GM19324 (cell line): Measurements from ENCODE around the gene LARP6.
A peak's percentile ranks its signal among the peaks of the same experiment; 100 is the strongest.
"Not testable (repeated sequence)": the region's sequence is repeated elsewhere in the genome, so short reads cannot be mapped to it uniquely, and the experiment has no call there.

ENCODE experiments used
- ATAC-seq: cut with Tn5 transposase; IDR thresholded peaks from one replicate; pipeline ENCODE4 v1.9.1; 2021; ENCODE audit warnings: mild to moderate bottlenecking, moderate library complexity; ENCODE audit not compliant: unreplicated experiment, low FRiP score

The LARP6 gene

DNA sequence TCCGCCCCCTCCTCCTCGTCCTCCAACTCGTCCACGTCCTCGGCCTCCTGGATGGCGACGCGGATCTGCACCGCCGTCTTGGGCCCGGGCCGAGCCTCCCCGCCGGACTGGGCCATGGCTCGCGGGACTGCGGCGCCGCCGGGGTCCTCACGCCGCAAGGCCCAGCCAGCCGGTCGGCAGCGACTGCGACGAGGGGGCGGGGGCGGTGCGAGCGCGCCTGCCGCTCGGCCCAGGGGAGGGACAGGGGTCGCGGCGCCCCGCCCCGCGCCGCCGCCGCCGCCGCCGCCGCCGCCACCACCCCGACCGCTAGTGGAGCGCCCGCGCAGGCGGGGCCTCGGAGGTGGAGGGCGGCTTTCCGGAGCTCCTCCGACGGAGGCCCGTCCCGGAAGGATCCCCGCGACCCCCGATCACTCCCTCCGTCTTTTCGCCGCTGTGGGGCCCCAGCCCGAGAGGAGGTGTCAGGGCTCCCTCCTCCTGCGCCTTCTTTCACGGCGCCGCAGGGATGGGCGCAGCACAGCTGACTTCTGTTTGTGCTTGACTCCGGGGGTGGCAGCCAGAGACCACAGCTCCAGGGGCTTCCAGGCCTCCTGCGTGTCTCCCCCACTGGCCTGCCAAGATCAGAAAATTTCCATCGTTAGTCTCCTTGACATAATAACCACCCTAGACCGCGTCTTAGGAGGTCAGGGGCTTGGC is at the start of gene LARP6:
LARP6 (minus strand) TSS at position 185 of the 693 bp plus-strand sequence; CDS start at position 116, 69 bp downstream.
- ATAC-seq = no peak

- no peak for ATAC-seq
These were observed 48.1 kb upstream of the LARP6 start for GRCh38 chr15:70902107-70902506.

DNA sequence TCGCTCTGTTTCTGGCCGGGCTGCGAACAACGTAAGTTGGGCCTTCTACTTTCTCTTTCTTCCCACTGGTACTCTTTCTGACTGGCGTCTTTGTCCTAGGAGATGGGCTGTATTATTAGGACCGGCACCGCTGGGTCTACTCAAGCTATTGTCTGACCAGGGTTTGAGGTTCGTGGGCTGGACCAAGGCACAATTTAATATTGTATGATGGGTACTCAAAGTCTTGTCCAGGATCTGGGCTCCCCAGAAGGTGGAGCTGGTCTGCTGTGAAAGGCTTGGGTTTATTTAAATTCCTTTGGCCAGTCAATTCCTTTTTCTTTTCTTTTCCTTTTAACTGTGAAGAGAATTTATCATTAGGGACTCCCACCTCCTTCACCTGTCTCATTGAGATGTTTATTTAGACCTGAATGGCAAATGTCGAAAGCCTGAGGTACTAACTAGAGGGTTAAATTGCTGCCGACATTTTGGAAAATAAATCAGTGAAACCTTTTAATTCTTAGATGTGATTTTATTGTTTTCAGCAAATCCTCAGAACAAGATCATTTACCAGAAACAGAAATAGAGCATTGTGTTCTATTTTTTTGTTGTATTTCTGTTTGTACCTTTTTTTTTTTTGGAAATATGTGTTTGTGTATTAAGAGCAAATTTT is 39.1 kb upstream of the LARP6 start:
- peak; percentile 21 for ATAC-seq

GRCh38 chr15:70892002-70892911 is 38.3 kb upstream of the LARP6 start, which contains the start of the genes LRRC49 and THAP10:
LRRC49 (plus strand) TSS chr15:70892826; CDS start chr15:70892895, 69 bp downstream.
THAP10 (minus strand) TSS chr15:70892433; CDS start chr15:70892272, 161 bp downstream.
- ATAC-seq = peak; percentile 72

DNA sequence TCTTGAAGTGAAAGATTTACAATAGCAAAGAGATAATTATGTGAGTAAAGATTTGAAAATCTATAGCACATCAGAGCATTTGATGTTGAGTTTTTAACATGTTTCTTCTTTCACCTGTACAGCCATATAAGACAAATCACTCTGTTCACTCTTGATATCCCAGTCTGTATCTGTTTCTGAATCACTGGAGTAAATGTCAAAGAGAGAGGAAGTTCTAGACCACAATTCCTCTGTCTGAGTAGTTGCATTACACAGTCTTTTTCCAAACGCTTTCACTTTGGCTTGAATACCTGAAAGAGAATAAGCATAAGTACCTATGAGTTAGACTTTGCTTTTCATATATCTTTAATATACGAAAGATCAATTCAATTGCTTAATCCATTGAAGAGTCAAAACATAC is 28.4 kb upstream of the LARP6 start:
- no peak for ATAC-seq

DNA sequence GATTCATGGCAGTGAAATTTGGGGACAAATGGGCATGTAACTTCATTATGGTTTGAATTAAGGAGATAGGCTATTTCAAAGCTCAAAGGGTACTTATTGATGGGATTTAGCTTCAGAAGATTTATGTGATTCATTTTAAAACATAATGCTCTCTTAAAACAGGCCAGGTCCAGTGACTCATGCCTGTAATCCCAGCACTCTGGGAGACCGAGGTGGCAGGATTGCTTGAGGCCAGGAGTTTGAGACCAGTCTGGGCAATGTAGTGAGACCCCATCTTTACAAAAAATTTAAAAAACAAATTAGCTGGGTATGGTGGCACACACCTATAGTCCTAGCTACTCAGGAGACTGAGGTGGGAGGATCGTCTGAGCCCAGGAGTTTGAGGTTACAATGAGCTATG is 26.8 kb upstream of the LARP6 start:
- no peak for ATAC-seq

GRCh38 chr15:70879401-70879800 is 25.4 kb upstream of the LARP6 start:
- ATAC-seq = no peak

- ATAC-seq = no peak
These were observed 22.7 kb upstream of the LARP6 start for GRCh38 chr15:70876683-70877082.

DNA sequence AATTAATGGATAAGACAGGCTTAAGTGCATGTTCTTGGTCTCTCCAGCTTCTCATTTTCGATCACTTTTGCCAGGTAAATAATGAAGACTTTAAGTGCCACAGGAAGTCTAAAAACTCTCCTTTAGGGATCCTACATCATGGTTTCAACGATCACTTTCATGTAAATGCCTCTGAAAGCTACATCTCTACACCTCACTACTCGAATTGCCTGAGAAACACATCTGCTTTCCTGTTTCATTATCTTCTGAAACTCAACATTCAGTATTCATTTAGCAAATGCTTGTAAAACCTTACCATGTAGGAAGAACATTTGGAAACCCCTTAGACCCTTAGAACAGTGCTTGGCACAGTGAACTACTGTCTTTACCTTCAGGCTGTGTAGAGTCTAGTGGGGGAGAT is 22.1 kb upstream of the LARP6 start:
- no peak for ATAC-seq

GRCh38 chr15:70875001-70875782 is 21.2 kb upstream of the LARP6 start:
- no peak for ATAC-seq

GRCh38 chr15:70873232-70874054 is 19.5 kb upstream of the LARP6 start:
- no peak for ATAC-seq

DNA sequence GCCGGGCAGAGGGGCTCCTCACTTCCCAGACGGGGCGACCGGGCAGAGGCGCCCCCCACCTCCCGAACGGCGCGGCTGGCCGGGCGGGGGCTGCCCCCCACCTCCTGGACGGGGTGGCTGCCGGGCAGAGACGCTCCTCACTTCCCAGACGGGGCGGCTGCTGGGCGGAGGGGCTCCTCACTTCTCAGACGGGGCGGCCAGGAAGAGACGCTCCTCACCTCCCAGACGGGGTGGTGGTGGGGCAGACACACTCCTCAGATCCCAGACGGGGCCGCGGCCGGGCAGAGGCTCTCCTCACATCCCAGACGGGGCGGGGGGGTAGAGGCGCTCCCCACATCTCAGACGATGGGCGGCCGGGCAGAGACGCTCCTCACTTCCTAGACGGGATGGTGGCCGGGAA is 17.5 kb upstream of the LARP6 start:
- ATAC-seq = not testable (repeated sequence)

GRCh38 chr15:70870051-70870450 is 16.1 kb upstream of the LARP6 start:
- ATAC-seq = no peak

DNA sequence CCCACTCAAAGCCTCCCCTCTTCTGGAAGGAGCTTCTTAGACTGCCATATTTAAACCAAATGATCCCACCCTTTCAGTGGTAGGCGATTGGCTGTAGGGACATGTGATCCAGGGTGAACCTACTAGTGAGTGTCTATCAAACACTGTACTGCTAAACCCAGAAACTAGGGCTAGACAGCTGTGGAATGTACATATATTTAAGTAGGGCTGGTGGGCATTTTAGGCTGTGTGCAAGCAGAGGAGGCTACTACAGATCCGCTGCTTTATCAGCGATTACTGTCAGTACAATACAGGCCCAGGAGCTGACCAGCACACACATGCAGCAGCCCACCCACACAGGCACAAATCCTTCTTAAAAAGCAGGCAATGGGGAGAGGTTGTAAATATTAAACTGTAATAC is 15.4 kb upstream of the LARP6 start:
- no peak for ATAC-seq

DNA sequence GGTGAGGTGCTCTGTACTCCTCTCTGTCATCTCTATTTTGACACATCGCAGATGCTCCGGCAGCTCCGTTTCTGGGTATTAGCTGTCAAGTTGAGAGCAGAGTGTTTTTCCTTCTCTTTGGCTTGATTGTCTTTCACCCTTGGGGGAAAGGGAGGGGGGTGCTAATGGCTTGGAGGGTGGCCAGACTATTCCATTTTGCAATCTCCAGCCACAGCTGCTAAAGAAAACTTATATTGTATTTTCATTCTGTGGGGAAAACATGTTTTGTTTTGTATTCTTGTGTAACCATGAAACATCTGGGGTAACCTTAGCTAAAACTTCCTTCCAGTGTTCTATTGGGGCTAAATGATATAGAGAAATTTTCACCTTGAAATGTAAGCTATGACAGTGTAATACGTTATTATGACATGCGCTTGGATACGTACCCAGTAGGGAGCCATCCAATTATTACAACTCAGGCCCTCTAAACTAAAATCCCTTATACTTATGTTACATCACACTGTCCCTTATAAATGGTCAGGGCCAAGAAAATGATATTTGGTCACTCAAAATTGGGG is 14.0 kb upstream of the LARP6 start:
- ATAC-seq = no peak

DNA sequence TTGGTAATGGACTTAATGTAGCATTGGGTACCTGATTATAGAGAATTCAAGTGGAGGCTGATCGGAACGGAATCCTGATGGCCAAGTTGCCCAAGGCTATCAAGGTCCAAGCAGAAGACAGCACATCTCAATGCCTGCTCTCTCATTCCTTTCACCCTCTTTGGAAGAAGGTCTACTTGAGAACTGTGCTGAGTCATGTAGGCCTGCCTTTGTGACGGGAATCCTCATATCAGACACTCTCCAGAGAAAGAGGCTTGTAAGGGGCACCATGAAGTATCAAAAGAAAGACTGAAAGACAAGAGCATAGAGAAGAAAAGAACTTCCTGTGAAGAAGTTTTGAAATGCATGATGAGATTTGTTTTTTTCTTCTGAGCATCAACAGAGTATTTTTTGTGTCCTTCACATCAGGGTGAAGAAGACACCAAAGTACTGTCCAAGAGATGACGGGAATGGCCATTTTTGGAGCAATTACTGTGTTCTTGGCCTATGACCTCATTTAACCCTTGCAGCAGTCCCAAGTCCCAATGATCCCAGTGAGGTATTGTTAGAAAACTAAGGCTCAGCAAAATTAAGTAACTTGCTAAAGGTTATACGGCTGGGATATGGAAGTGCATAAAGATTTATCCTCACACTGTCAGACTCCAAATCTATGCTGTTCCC is 13.2 kb upstream of the LARP6 start:
- ATAC-seq = no peak

GRCh38 chr15:70863450-70864218 is 9.7 kb upstream of the LARP6 start:
- no peak for ATAC-seq

DNA sequence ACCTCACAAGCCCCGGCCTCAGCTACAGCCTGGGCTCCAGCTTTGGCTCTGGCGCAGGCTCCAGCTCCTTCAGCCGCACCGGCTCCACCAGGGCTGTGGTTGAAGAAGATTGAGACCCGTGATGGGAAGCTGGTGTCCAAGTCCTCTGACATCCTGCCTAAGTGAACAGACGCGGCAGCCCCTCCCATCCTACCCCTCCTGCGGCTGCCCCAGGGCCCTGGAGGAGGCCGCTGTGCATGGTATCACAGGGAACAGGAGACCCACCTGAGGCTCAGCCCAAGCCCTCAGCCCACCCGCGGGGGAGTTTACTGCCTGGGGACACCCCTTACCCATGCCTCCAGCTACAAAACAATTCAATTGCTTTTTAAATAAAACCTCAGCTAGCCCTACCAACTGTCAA is 6.0 kb upstream of the LARP6 start:
- no peak for ATAC-seq
